Regular cardiac myocyte (primary cell): Measurements from ENCODE around the gene GPR52. TPM values are rescaled to one million over a fixed set of nuclear protein-coding genes. Genes with fewer than 3 reads are reported as not detected.

Source experiments
- total RNA-seq: library from RNA; depleted of rRNA; stranded (reverse); fragments of >200 nt; gene quantifications from 2 replicates; pipeline ENCODE4 v1.2.3, GENCODE V29; 2014

GPR52 gene, protein sequence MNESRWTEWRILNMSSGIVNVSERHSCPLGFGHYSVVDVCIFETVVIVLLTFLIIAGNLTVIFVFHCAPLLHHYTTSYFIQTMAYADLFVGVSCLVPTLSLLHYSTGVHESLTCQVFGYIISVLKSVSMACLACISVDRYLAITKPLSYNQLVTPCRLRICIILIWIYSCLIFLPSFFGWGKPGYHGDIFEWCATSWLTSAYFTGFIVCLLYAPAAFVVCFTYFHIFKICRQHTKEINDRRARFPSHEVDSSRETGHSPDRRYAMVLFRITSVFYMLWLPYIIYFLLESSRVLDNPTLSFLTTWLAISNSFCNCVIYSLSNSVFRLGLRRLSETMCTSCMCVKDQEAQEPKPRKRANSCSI
- total RNA-seq = 0.28 and 0.38 TPM in 2 replicates

DNA sequence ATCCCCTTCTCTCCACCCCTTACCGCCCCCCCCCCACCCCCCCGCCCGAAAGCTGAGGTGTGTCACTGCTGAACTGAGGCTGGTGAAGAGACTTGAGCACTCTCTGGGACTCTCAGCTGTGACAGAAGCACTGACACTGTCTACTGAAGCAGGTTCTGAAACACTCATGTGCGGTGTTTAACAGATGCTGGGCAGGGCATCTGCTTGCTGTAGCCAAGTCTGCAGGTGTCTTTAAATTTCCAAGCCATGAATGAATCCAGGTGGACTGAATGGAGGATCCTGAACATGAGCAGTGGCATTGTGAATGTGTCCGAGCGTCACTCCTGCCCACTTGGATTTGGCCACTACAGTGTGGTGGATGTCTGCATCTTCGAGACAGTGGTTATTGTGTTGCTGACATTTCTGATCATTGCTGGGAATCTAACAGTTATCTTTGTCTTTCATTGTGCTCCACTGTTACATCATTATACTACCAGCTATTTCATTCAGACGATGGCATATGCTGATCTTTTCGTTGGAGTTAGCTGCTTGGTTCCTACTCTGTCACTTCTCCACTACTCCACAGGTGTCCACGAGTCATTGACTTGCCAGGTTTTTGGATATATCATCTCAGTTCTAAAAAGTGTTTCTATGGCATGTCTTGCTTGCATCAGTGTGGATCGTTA, at the start of gene GPR52:
TSS of gene GPR52 (plus strand) at position 99 of the 665 bp plus-strand sequence. CDS start at position 247, 148 bp downstream.

